Measurements from ENCODE around the gene WNT11. TPM values are rescaled to one million over a fixed set of nuclear protein-coding genes. Genes with fewer than 3 reads are reported as not detected.

Gene WNT11
- total RNA-seq, 1 experiment from 2014 or later: not detected

GRCh38 chr11:76153571-76153923 lies 52.8 kb downstream of the WNT11 start:
- no peak overlapping the region for H2BK120ac ChIP-seq (ENCODE audit: low read depth, low read length, poor library complexity, severe bottlenecking)
- no peak overlapping the region for H3K14ac ChIP-seq (ENCODE audit: insufficient read depth, low read length)
- H3T11ph ChIP-seq (ENCODE audit: low read length): no peak overlapping the region
- H3K27me3 ChIP-seq (ENCODE audit: insufficient read depth, low read length): no peaks in the 10 kb centered on the region; the same call in none of the 2 replicates
- no peaks in the 10 kb centered on the region for H3K79me1 ChIP-seq (ENCODE audit: insufficient read depth, low read depth, low read length, poor library complexity, severe bottlenecking)
- WGBS (ENCODE audit: extremely low coverage, insufficient read length, low lambda C conversion rate): no CpG with 5 or more reads among the region's 6 CpGs
- no peaks in the 10 kb centered on the region for H3K9me3 ChIP-seq (ENCODE audit: control insufficient read depth, low read depth, low read length)
- H3K23me2 ChIP-seq (ENCODE audit: insufficient read length, low read depth, low read length, poor library complexity, severe bottlenecking): no peaks in the 10 kb centered on the region
- no peak overlapping the region for H2BK12ac ChIP-seq (ENCODE audit: insufficient read length, low read depth, low read length)
- H3K56ac ChIP-seq (ENCODE audit: insufficient read length, low read depth, low read length): no peak overlapping the region
- H3K4ac ChIP-seq (ENCODE audit: low read depth, low read length): no peak overlapping the region
- TF ChIP-seq, protein P1, sequence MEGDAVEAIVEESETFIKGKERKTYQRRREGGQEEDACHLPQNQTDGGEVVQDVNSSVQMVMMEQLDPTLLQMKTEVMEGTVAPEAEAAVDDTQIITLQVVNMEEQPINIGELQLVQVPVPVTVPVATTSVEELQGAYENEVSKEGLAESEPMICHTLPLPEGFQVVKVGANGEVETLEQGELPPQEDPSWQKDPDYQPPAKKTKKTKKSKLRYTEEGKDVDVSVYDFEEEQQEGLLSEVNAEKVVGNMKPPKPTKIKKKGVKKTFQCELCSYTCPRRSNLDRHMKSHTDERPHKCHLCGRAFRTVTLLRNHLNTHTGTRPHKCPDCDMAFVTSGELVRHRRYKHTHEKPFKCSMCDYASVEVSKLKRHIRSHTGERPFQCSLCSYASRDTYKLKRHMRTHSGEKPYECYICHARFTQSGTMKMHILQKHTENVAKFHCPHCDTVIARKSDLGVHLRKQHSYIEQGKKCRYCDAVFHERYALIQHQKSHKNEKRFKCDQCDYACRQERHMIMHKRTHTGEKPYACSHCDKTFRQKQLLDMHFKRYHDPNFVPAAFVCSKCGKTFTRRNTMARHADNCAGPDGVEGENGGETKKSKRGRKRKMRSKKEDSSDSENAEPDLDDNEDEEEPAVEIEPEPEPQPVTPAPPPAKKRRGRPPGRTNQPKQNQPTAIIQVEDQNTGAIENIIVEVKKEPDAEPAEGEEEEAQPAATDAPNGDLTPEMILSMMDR (conservative IDR thresholded peaks at IDR 0.05): no peak
- Mint-ChIP-seq H3K9me3 (no peaks in the 10 kb centered on the region), H3K4me1 (peaks cover 16 to 17% of the 10 kb centered on the region in 2 experiments), H3K4me3 (peak overlapping the region in 1 of 2 experiments; percentile 30; a peak in 1 of 5 replicates), H3K27ac (no peak overlapping the region; a peak in 1 of 7 replicates), H3K27me3 (ENCODE audit: low read depth) (peaks cover 54% of the 10 kb centered on the region), H3K36me3 (ENCODE audit: insufficient read depth in 1 of 3, low read depth in 3 of 3) (no peaks in the 10 kb centered on the region)
- H3K4me2 ChIP-seq (ENCODE audit: insufficient read depth, insufficient read length, low read length): no peak overlapping the region
- no peaks in the 10 kb centered on the region for H3K4me1 ChIP-seq (ENCODE audit: insufficient read depth, low read length)
- no peak overlapping the region for H2AFZ ChIP-seq (ENCODE audit: low read length)
- H4K20me1 ChIP-seq (ENCODE audit: control insufficient read depth, insufficient read depth, insufficient read length): no peaks in the 10 kb centered on the region
- no peak overlapping the region for H2AK5ac ChIP-seq (ENCODE audit: insufficient read length, low read length)
- no peak overlapping the region for H4K5ac ChIP-seq (ENCODE audit: insufficient read length, low read depth, low read length)
- H4K8ac ChIP-seq (replicated peaks; ENCODE audit: insufficient read length, low read depth, low read length): no peak overlapping the region
- DNase-seq: no peak
- H3K79me2 ChIP-seq (ENCODE audit: insufficient read depth, low read length): no peaks in the 10 kb centered on the region
- no peak overlapping the region for H3K18ac ChIP-seq (ENCODE audit: insufficient read length, low read depth, low read length)
- H4K91ac ChIP-seq (ENCODE audit: insufficient read length, low read depth, low read length): no peak overlapping the region
- H3K23ac ChIP-seq (ENCODE audit: insufficient read length, low read depth, low read length): no peak overlapping the region
- H3K9ac ChIP-seq (ENCODE audit: extremely low read depth, insufficient read length, low read length): no peak overlapping the region
- H2BK20ac ChIP-seq (ENCODE audit: low read depth, low read length, poor library complexity, severe bottlenecking): no peak overlapping the region
- no peak overlapping the region for H3K27ac ChIP-seq (ENCODE audit: insufficient read length, low read depth, low read length)
- no peak overlapping the region for H2BK5ac ChIP-seq (ENCODE audit: insufficient read length, low read length)
- H2BK15ac ChIP-seq (ENCODE audit: low read depth, low read length): no peak overlapping the region
